GM12892 (cell line): ENCODE measurements around the gene RAB15.
A peak's percentile ranks its signal among the peaks of the same experiment; 100 is the strongest.

Experiments used
- DNase-seq: peaks from one replicate; pipeline ENCODE4 v3.0.0; 2011; ENCODE audit not compliant: insufficient read length
- FAIRE-seq: peaks from 2 replicates; lab custom pipeline; 2011; peaks lifted over from hg19 to GRCh38; lab: Jason Lieb, UNC
- POLR2A ChIP-seq: IDR thresholded peaks from 2 replicates; pipeline ENCODE4 v1.6.1; 2011; ENCODE audit warnings: low read depth, low read length, control low read depth
- POLR2AphosphoS5 ChIP-seq: IDR thresholded peaks from 2 replicates; pipeline ENCODE4 v1.6.1; 2011; ENCODE audit warnings: low read depth, low read length, control low read depth
- TAF1 ChIP-seq: IDR thresholded peaks from 2 replicates; pipeline ENCODE4 v1.6.1; 2011; ENCODE audit warnings: low read depth, mild to moderate bottlenecking, control low read depth, low read length, borderline replicate concordance

Gene RAB15

GRCh38 chr14:65001723-65002122 is 29.6 kb upstream of the RAB15 start:
- no peak for DNase-seq
- FAIRE-seq, result no peak
- TF ChIP-seq POLR2AphosphoS5, result no peak
- no peak for TF ChIP-seq TAF1
- TF ChIP-seq POLR2A, result no peak

DNA sequence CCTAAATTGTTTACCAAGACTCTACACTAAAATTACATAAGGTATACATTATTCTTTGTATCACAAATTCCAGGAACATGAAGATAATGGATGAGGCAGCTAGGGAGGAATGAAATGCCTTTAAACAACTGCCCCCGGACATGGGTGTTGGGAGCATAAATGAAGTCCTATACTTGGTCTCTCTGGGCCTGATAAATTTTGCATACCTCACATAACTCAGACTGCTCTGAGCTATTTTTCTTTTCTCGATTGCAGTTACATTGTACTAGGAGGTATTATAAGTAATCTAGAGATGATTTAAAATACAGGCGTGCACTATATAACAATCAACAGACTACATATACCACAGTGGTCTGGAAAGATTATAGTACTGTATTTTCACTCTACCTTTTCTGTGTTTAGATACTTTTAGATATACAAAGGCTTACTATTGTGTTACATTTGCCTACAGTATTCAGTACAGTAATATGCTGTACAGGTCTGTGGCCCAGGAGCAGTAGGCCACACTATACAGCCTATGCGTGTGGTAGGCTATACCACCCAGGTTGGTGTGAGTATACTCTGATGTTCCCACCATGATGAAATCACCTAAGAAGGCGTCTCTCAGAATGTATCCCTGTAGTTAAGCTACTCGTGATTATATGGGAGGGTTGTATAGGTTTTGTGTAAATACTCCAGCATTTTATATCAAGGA is 28.9 kb upstream of the RAB15 start:
- FAIRE-seq (no peak), DNase-seq (no peak)
- TF ChIP-seq TAF1 (no peak), POLR2A (no peak)

- TF ChIP-seq POLR2AphosphoS5 (no peak), POLR2A (no peak), TAF1 (no peak)
- DNase-seq (no peak), FAIRE-seq (peak; percentile 60)
These were observed 26.4 kb upstream of the RAB15 start for GRCh38 chr14:64998455-64998931.

- FAIRE-seq, result peak; percentile 77
- TF ChIP-seq POLR2A, result no peak
- TF ChIP-seq TAF1, result no peak
- TF ChIP-seq POLR2AphosphoS5, result no peak
- no peak for DNase-seq
These were observed 25.1 kb upstream of the RAB15 start for GRCh38 chr14:64997108-64997794.

GRCh38 chr14:64995291-64995690 is 23.2 kb upstream of the RAB15 start:
- no peak for TF ChIP-seq POLR2A
- no peak for TF ChIP-seq POLR2AphosphoS5
- no peak for TF ChIP-seq TAF1
- no peak for DNase-seq
- no peak for FAIRE-seq

GRCh38 chr14:64994540-64994939 is 22.4 kb upstream of the RAB15 start:
- FAIRE-seq (no peak), DNase-seq (no peak)

DNA sequence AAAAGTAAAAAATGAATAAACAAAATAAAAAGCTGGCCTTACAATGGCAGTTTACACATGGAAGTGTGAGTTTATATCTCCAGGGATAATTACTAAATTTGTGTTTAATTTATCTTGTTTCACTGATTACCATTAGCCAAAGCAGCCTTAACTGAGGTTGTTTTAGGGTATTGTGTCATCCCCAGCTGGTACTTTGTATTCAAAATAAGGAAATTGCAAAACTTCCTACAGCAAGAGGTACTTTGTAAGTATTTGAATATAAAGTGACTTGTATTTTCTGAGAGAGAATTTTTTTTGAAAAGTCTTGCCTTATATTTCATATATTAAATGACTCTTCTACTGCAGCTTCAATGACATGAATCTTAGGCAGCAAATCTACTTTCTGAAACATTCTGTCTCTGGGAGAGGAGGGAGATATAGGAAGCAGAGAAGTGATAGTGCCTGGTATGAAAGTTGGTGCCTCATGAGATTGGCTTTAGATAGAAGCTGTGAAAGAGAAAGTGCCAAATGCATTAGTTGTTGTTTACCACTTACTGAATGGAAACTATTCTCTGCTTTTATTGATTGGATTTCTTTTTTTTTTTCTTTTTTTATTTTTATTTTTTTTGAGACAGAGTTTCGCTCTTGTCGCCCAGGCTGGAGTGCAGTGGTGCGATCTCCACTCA is 21.3 kb upstream of the RAB15 start:
- DNase-seq, result no peak
- TF ChIP-seq POLR2A, result no peak
- no peak for TF ChIP-seq POLR2AphosphoS5
- TF ChIP-seq TAF1, result no peak
- no peak for FAIRE-seq

More at GRCh38 chr14:64994540-64994939, 22.4 kb upstream of the RAB15 start:
- TF ChIP-seq POLR2A (no peak), POLR2AphosphoS5 (no peak), TAF1 (no peak)

- TF ChIP-seq POLR2A, result no peak
- no peak for TF ChIP-seq TAF1
- TF ChIP-seq POLR2AphosphoS5, result no peak
- no peak for DNase-seq
- FAIRE-seq, result peak; percentile 68
These were observed 20.3 kb upstream of the RAB15 start for GRCh38 chr14:64992328-64992885.

GRCh38 chr14:64990939-64991338 is 18.8 kb upstream of the RAB15 start:
- FAIRE-seq, result no peak
- DNase-seq, result no peak
- no peak for TF ChIP-seq POLR2A
- no peak for TF ChIP-seq TAF1
- no peak for TF ChIP-seq POLR2AphosphoS5

GRCh38 chr14:64990296-64990695 is 18.2 kb upstream of the RAB15 start:
- DNase-seq (no peak), FAIRE-seq (no peak)
- TF ChIP-seq TAF1 (no peak), POLR2A (no peak), POLR2AphosphoS5 (no peak)

- TF ChIP-seq POLR2AphosphoS5 (no peak), POLR2A (no peak), TAF1 (no peak)
- no peak for DNase-seq
- peak; percentile 14 for FAIRE-seq
These were observed 15.3 kb upstream of the RAB15 start for GRCh38 chr14:64987438-64987767.
